ENCODE results near the gene CUL1.

CUL1 gene

GRCh38 chr7:148830897-148831692 is 132.4 kb downstream of the CUL1 start:
- in situ Hi-C loops (cut with HindIII; ENCODE audit: low pct_ligation_motif_present, low sequenced_read_pairs), result no loop called here

DNA sequence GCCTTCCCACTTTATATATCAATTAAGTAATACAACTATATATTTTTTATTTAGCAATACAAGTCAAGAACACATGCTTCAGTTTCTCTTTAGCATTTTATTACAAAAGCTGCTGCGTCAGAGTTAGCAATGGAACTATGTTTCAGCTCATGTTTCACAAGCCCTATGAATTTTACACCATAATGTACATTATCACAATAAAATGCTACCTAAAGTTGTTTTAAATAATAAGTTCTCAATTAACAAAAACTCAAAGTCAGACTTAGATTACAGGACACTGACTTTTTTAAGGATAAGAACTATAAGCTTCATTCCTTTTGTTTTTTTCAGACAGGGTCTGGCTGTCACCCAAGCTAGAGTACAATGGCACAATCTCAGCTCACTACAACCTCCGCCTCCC is 133.1 kb downstream of the CUL1 start:
- Histone ChIP-seq H3K27me3 (replicated peaks) (no peaks in the 10 kb centered on the region), H3K27ac (no peak overlapping the region), H3K4me3 (ENCODE audit: low read depth, low read length) (no peak overlapping the region), H3K36me3 (replicated peaks) (no peaks in the 10 kb centered on the region)
- TF ChIP-seq, protein P1, sequence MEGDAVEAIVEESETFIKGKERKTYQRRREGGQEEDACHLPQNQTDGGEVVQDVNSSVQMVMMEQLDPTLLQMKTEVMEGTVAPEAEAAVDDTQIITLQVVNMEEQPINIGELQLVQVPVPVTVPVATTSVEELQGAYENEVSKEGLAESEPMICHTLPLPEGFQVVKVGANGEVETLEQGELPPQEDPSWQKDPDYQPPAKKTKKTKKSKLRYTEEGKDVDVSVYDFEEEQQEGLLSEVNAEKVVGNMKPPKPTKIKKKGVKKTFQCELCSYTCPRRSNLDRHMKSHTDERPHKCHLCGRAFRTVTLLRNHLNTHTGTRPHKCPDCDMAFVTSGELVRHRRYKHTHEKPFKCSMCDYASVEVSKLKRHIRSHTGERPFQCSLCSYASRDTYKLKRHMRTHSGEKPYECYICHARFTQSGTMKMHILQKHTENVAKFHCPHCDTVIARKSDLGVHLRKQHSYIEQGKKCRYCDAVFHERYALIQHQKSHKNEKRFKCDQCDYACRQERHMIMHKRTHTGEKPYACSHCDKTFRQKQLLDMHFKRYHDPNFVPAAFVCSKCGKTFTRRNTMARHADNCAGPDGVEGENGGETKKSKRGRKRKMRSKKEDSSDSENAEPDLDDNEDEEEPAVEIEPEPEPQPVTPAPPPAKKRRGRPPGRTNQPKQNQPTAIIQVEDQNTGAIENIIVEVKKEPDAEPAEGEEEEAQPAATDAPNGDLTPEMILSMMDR (IDR thresholded peaks at IDR 0.05; ENCODE audit: low read depth, low read length, missing control alignments), result no peak
- in situ Hi-C loops (cut with HindIII; ENCODE audit: low pct_ligation_motif_present, low sequenced_read_pairs), result no loop called here
- no peak for DNase-seq

More at GRCh38 chr7:148830897-148831692, 132.4 kb downstream of the CUL1 start:
- Histone ChIP-seq H3K27me3 (replicated peaks) (no peaks in the 10 kb centered on the region), H3K36me3 (replicated peaks) (no peaks in the 10 kb centered on the region), H3K4me3 (ENCODE audit: low read depth, low read length) (no peak overlapping the region), H3K27ac (no peak overlapping the region)
- DNase-seq, result no peak
- TF ChIP-seq, protein P1 (IDR thresholded peaks at IDR 0.05; ENCODE audit: low read depth, low read length, missing control alignments), result no peak

GRCh38 chr7:148834605-148835004 is 135.9 kb downstream of the CUL1 start:
- TF ChIP-seq, protein P1 (IDR thresholded peaks at IDR 0.05; ENCODE audit: low read depth, low read length, missing control alignments), result no peak
- Histone ChIP-seq H3K27ac (no peak overlapping the region), H3K36me3 (replicated peaks) (no peaks in the 10 kb centered on the region), H3K27me3 (replicated peaks) (no peaks in the 10 kb centered on the region), H3K4me3 (ENCODE audit: low read depth, low read length) (no peak overlapping the region)
- no peak for DNase-seq
- in situ Hi-C loops (cut with HindIII; ENCODE audit: low pct_ligation_motif_present, low sequenced_read_pairs), result no loop called here

GRCh38 chr7:148835854-148836253 is 137.2 kb downstream of the CUL1 start:
- Histone ChIP-seq H3K27ac (no peak overlapping the region), H3K4me3 (ENCODE audit: low read depth, low read length) (no peak overlapping the region), H3K36me3 (replicated peaks) (no peaks in the 10 kb centered on the region), H3K27me3 (replicated peaks) (no peaks in the 10 kb centered on the region)
- in situ Hi-C loops (cut with HindIII; ENCODE audit: low pct_ligation_motif_present, low sequenced_read_pairs), result no loop called here
- TF ChIP-seq, protein P1 (IDR thresholded peaks at IDR 0.05; ENCODE audit: low read depth, low read length, missing control alignments), result no peak
- DNase-seq, result no peak

DNA sequence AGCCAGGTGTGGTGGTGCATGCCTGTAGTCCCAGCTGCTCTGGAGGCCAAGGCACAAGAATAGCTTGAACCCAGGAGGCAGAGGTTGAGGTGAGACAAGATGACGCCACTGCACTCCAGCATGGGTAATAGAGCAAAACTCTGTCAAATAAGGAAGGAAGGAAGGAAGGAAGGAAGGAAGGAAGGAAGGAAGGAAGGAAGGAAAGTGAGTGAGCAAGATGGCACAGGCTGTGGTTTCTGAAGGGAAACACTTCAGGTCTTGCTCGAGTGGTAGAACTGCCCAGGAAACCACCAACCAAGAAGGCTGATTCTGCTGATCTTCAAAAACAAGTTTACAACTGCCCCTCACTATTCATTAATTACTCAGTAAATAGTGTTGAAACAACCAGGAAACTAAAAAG is 140.2 kb downstream of the CUL1 start:
- Histone ChIP-seq H3K36me3 (replicated peaks) (no peaks in the 10 kb centered on the region), H3K27me3 (replicated peaks) (no peaks in the 10 kb centered on the region), H3K4me3 (ENCODE audit: low read depth, low read length) (no peak overlapping the region), H3K27ac (no peak overlapping the region)
- TF ChIP-seq, protein P1 (IDR thresholded peaks at IDR 0.05; ENCODE audit: low read depth, low read length, missing control alignments), result no peak
- DNase-seq, result no peak
- in situ Hi-C loops (cut with HindIII; ENCODE audit: low pct_ligation_motif_present, low sequenced_read_pairs), result no loop called here
